Measurements from ENCODE around the gene NR1D2.

- no peak for TF ChIP-seq POLR2AphosphoS5 (IDR thresholded peaks at IDR 0.05; ENCODE audit: borderline replicate concordance, low read depth, low read length)
- TF ChIP-seq EZH2 (IDR thresholded peaks at IDR 0.05): no peak
Measured at GRCh38 chr3:23949784-23950183, 4.7 kb downstream of the NR1D2 start.

All from SK-N-MC (cell line).